T47D (cell line): ENCODE measurements around the gene CCDC14.
"Not testable (repeated sequence)": the region's sequence is repeated elsewhere in the genome, so short reads cannot be mapped to it uniquely, and the experiment has no call there.

ENCODE experiments used
- DNase-seq, 2 experiments: peaks; one replicate each; pipeline versions ENCODE4 v3.0.0 to v3.0.0-alpha.2; 2011 to 2012; ENCODE audit warnings: low read depth in 1 of 2, low spot score in 1 of 2
- JUND ChIP-seq: IDR thresholded peaks from 2 replicates; pipeline ENCODE4 v1.6.1; 2012; ENCODE audit warnings: low read depth
- in situ Hi-C: cut with HindIII; loops from 2 replicates; pipeline ENCODE4 v1.10.0; 2016; ENCODE audit warnings: low sequenced_read_pairs, low pct_unique_long_range_greater_than_20kb

Gene CCDC14

DNA sequence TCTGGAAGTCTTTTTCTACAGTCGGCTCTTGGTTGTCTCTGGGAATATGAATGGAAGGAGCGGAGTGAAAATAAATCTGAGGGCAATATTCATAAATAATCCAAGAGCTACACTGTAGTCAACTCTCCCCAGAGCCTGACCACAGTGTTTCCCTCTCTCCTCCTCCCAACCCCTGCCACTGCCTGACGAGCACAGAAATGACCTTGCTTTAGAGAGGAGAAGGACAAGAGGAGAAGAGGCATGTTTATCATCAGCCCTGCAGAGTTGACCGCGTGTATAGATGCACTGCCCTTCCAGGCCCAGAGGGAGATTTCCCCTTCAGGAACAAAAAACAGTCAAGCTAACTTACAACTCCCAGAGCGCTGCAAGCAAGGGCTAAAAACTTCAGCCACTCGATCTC, 14.0 kb upstream of the CCDC14 start:
- DNase-seq, in situ Hi-C loops: not testable (repeated sequence)

DNA sequence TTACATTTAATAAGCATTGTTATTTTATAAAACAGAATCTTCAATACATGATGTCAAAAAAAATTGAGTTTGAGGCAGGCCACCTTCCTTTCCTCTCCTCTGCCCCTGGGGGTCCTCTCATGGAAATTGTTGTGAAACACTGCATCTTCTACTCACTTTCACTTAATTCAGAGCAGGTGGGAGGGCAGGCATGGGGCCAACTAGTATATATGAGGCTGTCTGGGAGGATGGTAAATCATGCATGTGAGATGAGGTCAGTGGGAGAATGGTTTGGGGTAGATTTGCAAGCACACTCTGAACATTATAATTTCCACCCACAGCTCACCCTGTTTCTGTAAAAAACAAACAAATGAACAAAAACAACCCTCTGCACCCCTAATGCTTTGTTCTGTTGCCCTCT, 10.4 kb upstream of the CCDC14 start:
- no peak for DNase-seq
- in situ Hi-C loops, result no loop called here
- TF ChIP-seq JUND, result no peak

DNA sequence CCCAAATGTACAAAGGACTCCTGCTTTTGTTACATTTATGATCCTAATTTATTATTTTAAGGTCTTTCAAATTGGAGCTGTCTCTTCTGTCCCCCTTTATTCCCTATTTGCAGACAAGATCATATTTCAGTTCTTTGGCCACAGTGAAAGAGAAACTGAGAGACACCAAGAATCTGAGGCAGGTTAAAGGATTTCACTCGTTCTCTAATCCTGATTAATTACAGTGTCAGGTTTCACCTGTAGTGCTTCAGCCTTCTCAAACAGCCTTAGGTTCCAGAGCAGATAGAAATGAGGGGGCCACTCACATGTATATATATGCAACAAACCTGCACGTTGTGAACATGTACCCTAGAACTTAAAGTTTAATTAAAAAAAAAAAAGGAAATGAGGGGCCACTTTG, 6.2 kb upstream of the CCDC14 start:
- DNase-seq, in situ Hi-C loops: not testable (repeated sequence)

DNA sequence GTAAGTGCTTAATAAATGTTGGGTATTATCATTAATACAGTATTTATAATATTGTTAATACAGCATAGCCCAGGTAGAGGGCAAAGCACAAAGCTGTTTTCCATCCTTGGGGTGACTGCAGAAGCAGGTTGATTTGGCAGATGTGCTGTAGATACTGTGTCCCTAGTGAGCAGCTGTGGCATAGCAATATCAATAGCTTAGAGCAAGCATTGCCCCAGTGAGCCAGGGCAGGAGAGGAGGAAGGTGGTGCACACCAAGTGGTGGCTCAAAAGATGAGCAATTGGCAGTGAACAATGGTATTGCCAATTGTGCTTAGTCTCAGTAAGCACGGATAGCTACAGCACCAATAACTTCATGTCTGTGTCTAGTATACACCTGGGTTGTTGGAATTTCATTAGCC, 5.8 kb upstream of the CCDC14 start:
- in situ Hi-C loops, DNase-seq: not testable (repeated sequence)

DNA sequence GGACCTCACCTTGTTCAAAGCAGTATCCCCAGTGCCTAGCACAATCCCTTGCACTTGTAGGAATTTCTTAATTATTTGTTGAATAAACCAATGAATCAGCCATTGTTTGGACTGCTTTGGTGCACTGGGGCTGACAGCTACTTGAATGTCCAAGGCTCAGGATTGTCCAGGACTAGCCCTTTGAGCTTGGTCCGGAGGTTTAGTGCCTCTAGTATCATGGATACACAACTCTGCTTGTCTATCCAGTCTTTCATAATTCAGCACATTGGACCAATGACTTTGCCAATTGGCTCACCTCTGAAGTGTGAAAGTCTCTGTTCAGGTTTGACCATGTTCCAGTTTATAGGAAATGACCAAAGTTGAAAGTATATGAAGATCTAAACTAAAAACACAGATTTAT, 3.8 kb upstream of the CCDC14 start:
- not testable (repeated sequence) for DNase-seq

DNA sequence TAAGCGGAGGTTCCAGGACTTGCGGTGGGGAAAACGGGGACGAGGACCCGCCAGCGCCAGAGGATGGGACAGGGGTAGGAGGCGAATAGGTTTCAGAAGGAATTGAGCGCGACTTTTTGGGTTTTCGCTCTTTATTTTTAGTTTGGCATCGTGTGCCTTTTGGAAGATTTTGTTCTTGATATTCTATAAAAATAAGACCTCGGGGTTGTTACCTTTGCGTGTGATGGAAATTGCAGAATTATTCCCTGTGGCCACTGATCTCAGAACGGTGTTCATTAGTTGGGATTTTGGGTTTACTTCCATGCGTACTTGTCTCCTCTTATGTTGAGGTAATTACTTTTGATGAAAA, 453 bp upstream of the CCDC14 start:
- DNase-seq, result no peak
- in situ Hi-C loops, result no loop called here
- TF ChIP-seq JUND, result no peak

More for the DNA sequence above, 3.8 kb upstream of the CCDC14 start:
- in situ Hi-C loops, result not testable (repeated sequence)

DNA sequence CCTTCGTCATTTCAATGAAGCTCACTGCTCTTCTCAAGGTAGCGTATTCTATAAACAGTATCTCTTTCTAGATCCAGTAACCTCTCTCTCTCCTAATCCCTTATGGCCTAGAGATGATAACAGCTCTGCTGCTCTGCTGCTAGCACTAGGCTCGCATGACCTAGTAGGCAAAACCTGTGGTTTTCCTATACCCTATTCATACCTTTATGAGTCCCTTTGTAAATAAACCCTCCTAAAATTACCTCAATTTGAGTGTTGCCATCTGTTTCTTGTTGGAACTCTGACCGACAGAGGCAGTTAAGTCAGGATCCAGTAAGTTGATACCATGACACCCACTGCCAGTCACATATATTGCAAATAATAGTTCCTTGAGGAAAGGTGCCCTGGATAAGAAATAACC, 7.3 kb downstream of the CCDC14 start:
- in situ Hi-C loops, result no loop called here
- no peak for DNase-seq
- TF ChIP-seq JUND, result no peak

DNA sequence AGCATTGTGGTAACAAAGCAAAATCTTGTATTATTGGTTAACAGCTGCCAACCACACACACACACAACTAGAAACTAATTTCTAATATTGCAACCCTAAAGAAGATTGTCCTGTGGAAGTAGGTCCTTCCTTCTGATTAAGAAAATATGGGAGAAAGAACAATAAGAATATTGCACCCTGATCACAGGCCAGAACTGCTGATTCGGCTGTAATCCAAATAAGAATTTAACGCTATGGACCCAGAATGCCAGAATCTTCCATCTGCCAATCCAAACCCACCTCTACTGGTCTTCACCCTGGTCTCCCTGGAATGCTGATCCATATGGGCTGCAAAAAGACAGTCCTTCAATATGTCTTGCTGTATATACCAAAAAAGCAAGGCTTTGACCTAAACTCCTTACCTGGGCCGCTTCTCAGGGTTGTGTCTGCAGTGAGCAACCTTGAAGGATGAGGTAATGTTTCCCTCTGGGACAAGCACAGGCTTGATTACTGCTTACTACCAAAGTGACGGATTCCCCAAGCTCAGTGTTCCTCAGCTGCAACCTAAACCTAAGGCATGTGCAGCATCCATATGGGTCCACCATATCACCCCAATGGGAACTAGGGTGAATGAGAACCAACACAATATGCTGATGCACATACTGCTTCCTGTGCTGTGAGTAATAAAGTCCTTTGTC, 8.0 kb downstream of the CCDC14 start:
- in situ Hi-C loops, result no loop called here
- TF ChIP-seq JUND, result no peak
- no peak for DNase-seq

DNA sequence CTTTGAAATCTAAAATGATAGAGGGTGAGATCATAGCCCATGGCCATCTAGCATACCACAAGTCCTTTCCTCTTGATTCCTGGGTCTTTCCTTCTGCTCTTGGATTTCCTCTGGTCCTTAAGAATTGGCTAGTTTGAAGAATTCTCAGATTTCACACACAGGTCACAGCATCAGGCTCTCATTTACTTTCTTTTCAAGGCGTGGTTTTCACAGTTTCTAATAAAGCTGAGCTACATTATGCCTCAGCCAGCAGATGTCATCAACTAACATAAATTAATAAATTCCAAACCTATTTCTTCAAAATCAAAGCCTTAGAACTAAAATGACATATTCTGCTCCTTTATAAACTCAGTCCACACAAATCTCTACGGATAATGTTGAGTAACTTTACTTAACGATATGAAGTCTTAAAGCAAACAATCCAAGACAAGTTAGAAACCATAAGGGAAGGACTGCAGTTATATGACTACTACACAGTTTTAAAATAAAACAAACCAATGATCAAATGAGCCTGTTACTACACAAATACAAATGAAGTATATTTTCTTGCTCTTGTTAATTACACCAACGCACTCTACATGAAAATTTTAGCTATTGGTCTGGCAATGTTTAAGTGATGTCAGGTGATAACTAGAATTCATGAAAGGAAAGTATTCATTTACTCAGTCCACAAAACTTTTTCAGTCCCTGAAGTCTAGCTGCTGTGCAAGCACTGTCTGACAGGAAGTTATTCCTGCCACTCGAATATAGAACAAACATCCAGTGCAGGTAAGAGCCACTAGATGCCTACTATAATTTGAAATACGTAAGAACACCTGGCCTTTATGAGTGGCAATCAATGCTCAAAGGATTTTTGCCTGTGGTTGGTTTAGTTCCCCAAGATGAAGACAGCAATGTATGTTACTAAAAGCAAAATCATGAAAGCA, 9.2 kb downstream of the CCDC14 start:
- no peak for DNase-seq
- no peak for TF ChIP-seq JUND
- in situ Hi-C loops, result no loop called here

DNA sequence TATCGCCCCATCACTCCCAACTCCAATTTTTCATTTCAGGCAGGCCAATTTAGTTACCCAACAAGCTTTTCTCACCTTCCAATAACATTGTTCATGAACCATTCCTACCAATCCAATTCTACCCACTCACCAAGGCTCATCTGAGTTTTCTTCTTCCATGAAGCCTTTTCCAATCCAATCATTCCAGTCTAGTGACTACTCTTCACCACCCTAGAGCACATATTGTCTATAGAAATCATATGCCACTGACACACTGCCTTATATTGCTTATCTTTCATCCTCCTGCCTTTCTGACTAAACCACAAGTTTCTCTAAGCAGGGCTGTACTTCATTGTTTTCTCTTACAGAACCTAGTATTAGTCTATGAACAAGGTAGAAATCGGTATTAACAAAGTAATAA, 11.4 kb downstream of the CCDC14 start:
- DNase-seq, result no peak
- in situ Hi-C loops, result no loop called here
- no peak for TF ChIP-seq JUND

DNA sequence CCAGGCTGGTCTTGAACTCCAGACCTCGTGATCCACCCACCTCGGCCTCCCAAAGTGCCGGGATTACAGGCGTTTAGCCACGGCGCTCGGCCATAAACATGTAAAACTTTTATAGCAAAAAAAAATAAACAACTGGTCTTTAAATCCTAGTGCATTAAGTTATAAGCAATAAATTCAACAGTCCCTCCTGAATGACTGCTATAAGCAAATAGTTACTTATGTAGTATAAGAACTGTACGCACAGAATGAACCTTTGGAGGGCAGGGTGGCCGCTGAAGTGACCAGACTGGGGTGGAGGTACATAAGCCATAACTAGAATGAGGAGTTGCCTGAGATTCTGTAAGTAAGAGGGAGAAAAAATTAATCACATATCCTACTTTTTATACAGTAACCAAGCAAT, 12.6 kb downstream of the CCDC14 start:
- in situ Hi-C loops, result no loop called here
- no peak for TF ChIP-seq JUND
- DNase-seq, result no peak

DNA sequence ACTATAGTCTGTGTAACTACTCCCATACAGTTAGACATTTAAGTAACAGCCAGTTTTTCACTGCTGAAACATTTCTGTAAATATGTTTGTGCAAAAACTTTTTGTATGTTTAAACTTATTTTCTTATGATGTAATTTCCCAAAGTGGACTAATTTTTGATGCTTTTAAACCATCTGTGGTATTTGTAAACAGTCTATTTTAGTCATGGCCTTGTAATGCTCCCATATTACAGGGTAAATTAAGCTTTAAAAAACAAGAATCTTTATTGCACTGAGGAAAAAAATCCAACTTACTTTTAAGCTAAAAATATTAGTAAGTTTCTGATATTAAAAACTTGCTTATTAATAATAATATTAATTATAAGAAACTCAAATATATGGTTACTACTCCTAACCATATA, 13.5 kb downstream of the CCDC14 start:
- no peak for DNase-seq
- no peak for TF ChIP-seq JUND
- in situ Hi-C loops, result no loop called here

DNA sequence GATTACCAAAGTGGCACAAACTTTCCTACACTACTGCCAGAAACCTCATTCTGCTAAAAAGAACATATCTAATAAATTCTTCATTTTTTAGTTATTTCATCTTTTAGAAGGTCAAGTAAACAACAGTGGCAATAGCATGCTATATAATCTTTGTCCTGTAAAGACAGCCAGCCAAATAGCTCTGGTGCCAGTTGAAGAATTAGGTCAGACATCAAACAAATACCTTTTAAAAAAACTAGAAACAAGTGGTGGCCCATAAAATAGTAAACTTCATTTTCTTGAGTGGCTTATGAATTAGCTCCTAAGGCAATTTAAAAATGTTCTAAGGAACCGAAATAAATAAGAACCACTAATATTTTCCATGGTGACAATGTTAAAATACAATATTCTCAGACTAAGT, 19.5 kb downstream of the CCDC14 start:
- TF ChIP-seq JUND, result no peak
- in situ Hi-C loops, result no loop called here
- DNase-seq, result no peak

DNA sequence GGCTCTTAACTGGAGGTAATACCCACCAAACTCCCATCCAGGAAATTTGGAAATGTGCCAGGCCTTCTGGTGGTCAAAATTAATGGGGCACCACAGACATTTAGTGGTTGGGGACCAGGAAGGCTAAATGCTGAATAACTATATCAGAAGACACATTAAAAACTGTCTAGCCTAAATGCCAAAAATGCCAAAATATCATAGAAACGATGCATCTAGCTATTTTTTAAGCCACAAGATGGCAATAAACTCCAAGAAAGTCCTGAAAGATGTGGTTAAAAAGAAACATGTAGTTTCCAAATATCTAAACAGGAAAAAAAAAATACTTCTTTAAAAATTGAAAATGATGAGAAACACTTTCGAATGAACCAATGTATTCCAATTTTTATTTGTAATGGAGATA, 19.9 kb downstream of the CCDC14 start:
- DNase-seq, result no peak
- no peak for TF ChIP-seq JUND
- in situ Hi-C loops, result no loop called here
